K562 (cell line): Measurements from ENCODE around the gene PRPF39. TPM values are rescaled to one million over a fixed set of nuclear protein-coding genes. Genes with fewer than 3 reads are reported as not detected.

Experiments
- polyA plus RNA-seq, 8 experiments: library from polyadenylated mRNA; depleted of rRNA in 4 of 8; stranded (reverse) in 5 of 8; unstranded in 3 of 8; fragments of >200 nt; fragmentation: Nextera tagmentation in 2 of 8; fragmentation: Illumina TruSeq in 1 of 8; extraction: Ambion mirVana in 2 of 8; extraction: Trizol in 1 of 8; gene quantifications; 2 replicates each; pipeline versions ENCODE4 v1.2.1 to v1.2.3, GENCODE V29; 2011 to 2014; ENCODE audit warnings: inconsistent platforms in 1 of 8, missing spikeins in 1 of 8
- small RNA-seq: library from RNA; depleted of rRNA; stranded (forward); fragments of <200 nt; gene quantifications from one replicate; pipeline ENCODE3, GENCODE V24; 2014
- total RNA-seq, 7 experiments: library from RNA; depleted of rRNA in 6 of 7; stranded (reverse); fragments of >200 nt in 6 of 7; fragmentation: Illumina TruSeq in 2 of 7; extraction: Trizol in 2 of 7; gene quantifications; 2 replicates each; pipeline versions ENCODE4 v1.2.1 to v1.2.3, GENCODE V29; 2011 to 2021; ENCODE audit warnings: low replicate concordance in 1 of 7

The PRPF39 gene
- total and polyA plus RNA-seq, 9 of the 15 experiments (the other 6 are each of a cell fraction or from before 2014, with no cell fraction given) = 13.3 to 50.4 (median 24.8) TPM

Small RNA genes within 50 kb of the gene (small RNA-seq; reads per million reads assigned to genes)
- gene RF00151 (0.26 reads per million), gene SNORD127 (737 reads per million, percentile 99 among the genes with 10 or more reads in this experiment)

Other genes with a start within 250 kb of the PRPF39 start
- gene KLHL28, start 122.2 kb upstream of the PRPF39 start, total RNA-seq (2014; rRNA removed) = 1.3 and 1.8 TPM in 2 replicates
- gene KLHL28, start 122.2 kb upstream of the PRPF39 start, total RNA-seq (2014; rRNA removed; fragmentation: Illumina TruSeq; extraction: Trizol) = 5.5 and 7.3 TPM in 2 replicates
- 4.1 and 4.7 TPM in 2 replicates for gene KLHL28, start 122.2 kb upstream of the PRPF39 start, total RNA-seq (2015; rRNA removed; fragmentation: Illumina TruSeq; extraction: Trizol)
- gene KLHL28, start 122.2 kb upstream of the PRPF39 start, total RNA-seq (2021) = 4.1 and 5.0 TPM in 2 replicates
- gene KLHL28, start 122.2 kb upstream of the PRPF39 start, polyA plus RNA-seq (2011; rRNA removed) = 3.8 and 4.3 TPM in 2 replicates
- 2.9 and 4.4 TPM in 2 replicates for gene KLHL28, start 122.2 kb upstream of the PRPF39 start, polyA plus RNA-seq (2014; fragmentation: Illumina TruSeq; extraction: Trizol)
- 1 to 10 TPM; 4.8 to 7.5 TPM for gene KLHL28, start 122.2 kb upstream of the PRPF39 start, polyA plus RNA-seq (2014; fragmentation: Nextera tagmentation; extraction: Ambion mirVana)
- 1.1 TPM in 2 replicates for gene KLHL28, start 122.2 kb upstream of the PRPF39 start, polyA plus RNA-seq (2014; rRNA removed)
- gene TOGARAM1, start 121.9 kb upstream of the PRPF39 start, total RNA-seq (2014; rRNA removed) = 2.3 and 2.4 TPM in 2 replicates
- 4.9 and 5.6 TPM in 2 replicates for gene TOGARAM1, start 121.9 kb upstream of the PRPF39 start, total RNA-seq (2014; rRNA removed; fragmentation: Illumina TruSeq; extraction: Trizol)
- 6.4 and 7.0 TPM in 2 replicates for gene TOGARAM1, start 121.9 kb upstream of the PRPF39 start, total RNA-seq (2015; rRNA removed; fragmentation: Illumina TruSeq; extraction: Trizol)
- gene TOGARAM1, start 121.9 kb upstream of the PRPF39 start, total RNA-seq (2021) = 3.2 and 3.7 TPM in 2 replicates
- gene TOGARAM1, start 121.9 kb upstream of the PRPF39 start, polyA plus RNA-seq (2011; rRNA removed) = 5.6 and 5.8 TPM in 2 replicates
- 2.6 and 3.8 TPM in 2 replicates for gene TOGARAM1, start 121.9 kb upstream of the PRPF39 start, polyA plus RNA-seq (2014; fragmentation: Illumina TruSeq; extraction: Trizol)
- 1 to 10 TPM; 1.3 to 1.6 TPM for gene TOGARAM1, start 121.9 kb upstream of the PRPF39 start, polyA plus RNA-seq (2014; fragmentation: Nextera tagmentation; extraction: Ambion mirVana)
- 1.7 and 3.4 TPM in 2 replicates for gene TOGARAM1, start 121.9 kb upstream of the PRPF39 start, polyA plus RNA-seq (2014; rRNA removed)
- 43.6 and 48.2 TPM in 2 replicates for gene FKBP3, start 50.4 kb downstream of the PRPF39 start, total RNA-seq (2014; rRNA removed)
- gene FKBP3, start 50.4 kb downstream of the PRPF39 start, total RNA-seq (2014; rRNA removed; fragmentation: Illumina TruSeq; extraction: Trizol) = 44.5 and 55.6 TPM in 2 replicates
- gene FKBP3, start 50.4 kb downstream of the PRPF39 start, total RNA-seq (2015; rRNA removed; fragmentation: Illumina TruSeq; extraction: Trizol) = 48.2 and 54.2 TPM in 2 replicates
- 53.1 and 56.5 TPM in 2 replicates for gene FKBP3, start 50.4 kb downstream of the PRPF39 start, total RNA-seq (2021)
- gene FKBP3, start 50.4 kb downstream of the PRPF39 start, polyA plus RNA-seq (2011; rRNA removed) = 44.1 and 65.2 TPM in 2 replicates
- gene FKBP3, start 50.4 kb downstream of the PRPF39 start, polyA plus RNA-seq (2014; fragmentation: Illumina TruSeq; extraction: Trizol) = 85.5 and 88.0 TPM in 2 replicates
- 10 to 100 TPM; 84.3 to 88.6 TPM for gene FKBP3, start 50.4 kb downstream of the PRPF39 start, polyA plus RNA-seq (2014; fragmentation: Nextera tagmentation; extraction: Ambion mirVana)
- gene FKBP3, start 50.4 kb downstream of the PRPF39 start, polyA plus RNA-seq (2014; rRNA removed) = 107 and 112 TPM in 2 replicates
- 5.4 and 6.8 TPM in 2 replicates for gene FANCM, start 51.8 kb downstream of the PRPF39 start, total RNA-seq (2014; rRNA removed)
- 12.8 and 13.7 TPM in 2 replicates for gene FANCM, start 51.8 kb downstream of the PRPF39 start, total RNA-seq (2014; rRNA removed; fragmentation: Illumina TruSeq; extraction: Trizol)
- gene FANCM, start 51.8 kb downstream of the PRPF39 start, total RNA-seq (2015; rRNA removed; fragmentation: Illumina TruSeq; extraction: Trizol) = 10.5 and 11.7 TPM in 2 replicates
- gene FANCM, start 51.8 kb downstream of the PRPF39 start, total RNA-seq (2021) = 10.7 and 14.4 TPM in 2 replicates
- gene FANCM, start 51.8 kb downstream of the PRPF39 start, polyA plus RNA-seq (2011; rRNA removed) = 7.4 and 9.7 TPM in 2 replicates
- 5.1 and 6.2 TPM in 2 replicates for gene FANCM, start 51.8 kb downstream of the PRPF39 start, polyA plus RNA-seq (2014; fragmentation: Illumina TruSeq; extraction: Trizol)
- 1 to 10 TPM; 6.1 TPM for gene FANCM, start 51.8 kb downstream of the PRPF39 start, polyA plus RNA-seq (2014; fragmentation: Nextera tagmentation; extraction: Ambion mirVana)
- gene FANCM, start 51.8 kb downstream of the PRPF39 start, polyA plus RNA-seq (2014; rRNA removed) = 4.0 and 5.1 TPM in 2 replicates
- gene MIS18BP1, start 169.1 kb downstream of the PRPF39 start, total RNA-seq (2014; rRNA removed) = 18.0 and 20.0 TPM in 2 replicates
- gene MIS18BP1, start 169.1 kb downstream of the PRPF39 start, total RNA-seq (2014; rRNA removed; fragmentation: Illumina TruSeq; extraction: Trizol) = 29.1 and 36.3 TPM in 2 replicates
- 23.6 and 25.4 TPM in 2 replicates for gene MIS18BP1, start 169.1 kb downstream of the PRPF39 start, total RNA-seq (2015; rRNA removed; fragmentation: Illumina TruSeq; extraction: Trizol)
- 19.1 TPM in 2 replicates for gene MIS18BP1, start 169.1 kb downstream of the PRPF39 start, total RNA-seq (2021)
- gene MIS18BP1, start 169.1 kb downstream of the PRPF39 start, polyA plus RNA-seq (2011; rRNA removed) = 19.9 and 25.5 TPM in 2 replicates
- gene MIS18BP1, start 169.1 kb downstream of the PRPF39 start, polyA plus RNA-seq (2014; fragmentation: Illumina TruSeq; extraction: Trizol) = 22.3 and 26.4 TPM in 2 replicates
- 1 to 10 TPM; 5.0 to 5.5 TPM for gene MIS18BP1, start 169.1 kb downstream of the PRPF39 start, polyA plus RNA-seq (2014; fragmentation: Nextera tagmentation; extraction: Ambion mirVana)
- gene MIS18BP1, start 169.1 kb downstream of the PRPF39 start, polyA plus RNA-seq (2014; rRNA removed) = 17.5 and 18.0 TPM in 2 replicates